Right lobe of liver (tissue), 6 donors: ENCODE data around the gene HNRNPUL2. TPM values are rescaled to one million over a fixed set of nuclear protein-coding genes. Genes with fewer than 3 reads are reported as not detected.

Experiments used
- ATAC-seq, 4 donors: fragments of 200-7000 bp; cut with Tn5 transposase; one replicate each; pipeline ENCODE4 v1.9.1; 2020; ENCODE audit warnings: mild to moderate bottlenecking in 4 of 4, moderate library complexity in 4 of 4
- DNase-seq, 3 donors: peaks; one replicate each; pipeline ENCODE4 v3.0.0-alpha.2; 2020
- H3K27ac ChIP-seq, 3 donors: fragments of 200-600 bp; one replicate each; pipeline ENCODE4 v1.8.0; 2022
- H3K27me3 ChIP-seq, 2 donors: fragments of 200-600 bp; one replicate each; pipeline ENCODE4 v1.8.0; 2022
- H3K36me3 ChIP-seq, 4 donors: fragments of 200-600 bp; sonication (generic) in 1 of 4; one replicate each; pipeline versions ENCODE4 v1.5.1 to v1.8.0; 2017 to 2022; ENCODE audit warnings: control low read depth in 1 of 4
- H3K4me1 ChIP-seq, 4 donors: fragments of 200-600 bp; sonication (generic) in 1 of 4; one replicate each; pipeline versions ENCODE4 v1.5.1 to v1.8.0; 2017 to 2022; ENCODE audit warnings: control low read depth in 1 of 4
- H3K4me3 ChIP-seq, 3 donors: fragments of 200-600 bp; one replicate each; pipeline ENCODE4 v1.8.0; 2022
- H3K9me3 ChIP-seq, 4 donors: fragments of 200-600 bp; sonication (generic) in 1 of 4; one replicate each; pipeline versions ENCODE4 v1.5.1 to v1.8.0; 2017 to 2022; ENCODE audit warnings: control low read depth in 1 of 4
- CTCF ChIP-seq, 4 donors: fragments of 200-600 bp in 3 of 4; fragments of 450-650 bp in 1 of 4; IDR thresholded peaks; one replicate each; pipeline versions ENCODE4 v1.5.1 to v1.8.0; 2016 to 2022; ENCODE audit warnings: antibody characterized with exemption in 4 of 4, mild to moderate bottlenecking in 2 of 4
- POLR2A ChIP-seq: fragments of 450-650 bp; IDR thresholded peaks from one replicate; pipeline ENCODE4 v1.6.1; 2017; ENCODE audit warnings: antibody characterized with exemption, mild to moderate bottlenecking
- WGBS: methylation state at CpG from one replicate; pipeline ENCODE4 v1.1.6; 2018; ENCODE audit warnings: low coverage, low lambda C conversion rate; ENCODE audit not compliant: insufficient coverage; ENCODE audit errors: missing lambda C conversion rate; 5-methylcytosine and 5-hydroxymethylcytosine counted together
- intact Hi-C, 2 donors: fragments of 100-400 bp; cut with DNase I; formaldehyde crosslinking; loops; one replicate each; pipeline versions ENCODE4 v1.11.2 to v1.14.1; 2022
- total RNA-seq, 6 experiments: library from RNA; depleted of rRNA in 2 of 6; stranded (reverse); fragments of >200 nt in 2 of 6; fragmentation: NEBNext Ultra II Directional in 3 of 6; extraction: Animal tissue kit (Norgen Biotek cat#: 25700) in 3 of 6; gene quantifications; one replicate each; pipeline versions ENCODE4 v1.1.0 to v1.2.4, GENCODE V29; 2016 to 2023
- donor health status: DM: no; HTN: yes; CAD: no.
- donor health status: DM: no; HTN: no; CAD: no.
- donor health status: DM: no; HTN: no; CAD: no.
- donor health status: DM: no; HTN: yes; CAD: no.
- donor health status: DM: no; HTN: yes; CAD: no.

Gene HNRNPUL2
- total RNA-seq, 6 experiments from 2014 or later: 7.9 to 17.1 (median 13.3) TPM

GRCh38 chr11:62716206-62716605 lies 11.1 kb downstream of the HNRNPUL2 start:
- H3K27ac ChIP-seq: no peak overlapping the region
- H3K4me1 ChIP-seq: peaks cover 0 to 39% (median 16%) of the 10 kb centered on the region in 4 donors
- H3K9me3 ChIP-seq: no peaks in the 10 kb centered on the region
- ATAC-seq (no peak), DNase-seq (no peak)
- TF ChIP-seq CTCF (IDR thresholded peaks at IDR 0.05): no peak
- no peak for TF ChIP-seq POLR2A
- WGBS: 80% methylated on average over 5 of the region's 5 CpGs
- no peaks in the 10 kb centered on the region for H3K27me3 ChIP-seq
- no peak overlapping the region for H3K4me3 ChIP-seq
- intact Hi-C loops: no loop called here
- peaks cover 0 to 83% (median 51%) of the 10 kb centered on the region in 4 donors for H3K36me3 ChIP-seq

GRCh38 chr11:62715150-62716130 lies 11.8 kb downstream of the HNRNPUL2 start:
- Histone ChIP-seq H3K27ac (no peak overlapping the region), H3K36me3 (peaks cover 0 to 83% (median 47%) of the 10 kb centered on the region in 4 donors), H3K4me3 (no peak overlapping the region), H3K27me3 (no peaks in the 10 kb centered on the region), H3K4me1 (peaks cover 0 to 44% (median 17%) of the 10 kb centered on the region in 4 donors), H3K9me3 (no peaks in the 10 kb centered on the region)
- ATAC-seq (no peak), DNase-seq (no peak)
- intact Hi-C loops: no loop called here
- TF ChIP-seq POLR2A (no peak), CTCF (IDR thresholded peaks at IDR 0.05) (no peak)
- WGBS: 93% methylated on average over 14 of the region's 24 CpGs

GRCh38 chr11:62713343-62713742 lies 13.9 kb downstream of the HNRNPUL2 start:
- H3K4me1 ChIP-seq: peaks cover 0 to 53% (median 23%) of the 10 kb centered on the region in 4 donors
- peak overlapping the region in 2 of 3 donors; percentile 5 to 24 for H3K4me3 ChIP-seq
- 29% methylated on average over 2 of the region's 2 CpGs for WGBS
- no peaks in the 10 kb centered on the region for H3K27me3 ChIP-seq
- H3K9me3 ChIP-seq: no peaks in the 10 kb centered on the region
- TF ChIP-seq CTCF (IDR thresholded peaks at IDR 0.05): peak; percentile 8 to 20 (median 13)
- no peak for TF ChIP-seq POLR2A
- peak; percentile 66 to 87 (median 80) for DNase-seq
- H3K27ac ChIP-seq: peak overlapping the region; percentile 56 to 72 (median 67)
- peak; percentile 67 to 73 (median 70) for ATAC-seq
- intact Hi-C loops: no loop called here
- H3K36me3 ChIP-seq: peaks cover 0 to 64% (median 29%) of the 10 kb centered on the region in 4 donors

- TF ChIP-seq POLR2A (no peak), CTCF (IDR thresholded peaks at IDR 0.05) (no peak)
- no peak for ATAC-seq
- Histone ChIP-seq H3K9me3 (no peaks in the 10 kb centered on the region), H3K36me3 (peaks cover 0 to 60% (median 25%) of the 10 kb centered on the region in 4 donors), H3K4me1 (peaks cover 0 to 53% (median 23%) of the 10 kb centered on the region in 4 donors), H3K4me3 (peak overlapping the region in 2 of 3 donors; percentile 5 to 24), H3K27ac (peak overlapping the region; percentile 56 to 72 (median 67)), H3K27me3 (no peaks in the 10 kb centered on the region)
- intact Hi-C loops: no loop called here
- 19% methylated on average over 3 of the region's 3 CpGs for WGBS
- DNase-seq: no peak
These were observed 14.4 kb downstream of the HNRNPUL2 start for GRCh38 chr11:62712861-62713260.
